ENCODE data around the gene HERC2. TPM values are rescaled to one million over a fixed set of nuclear protein-coding genes. Genes with fewer than 3 reads are reported as not detected.
A peak's percentile ranks its signal among the peaks of the same experiment; 100 is the strongest.

HERC2 gene
- total and polyA plus RNA-seq, 2 donors (not counting 3 experiments of a cell fraction or from before 2014, with no cell fraction given) = 46.1 to 83.9 TPM

DNA sequence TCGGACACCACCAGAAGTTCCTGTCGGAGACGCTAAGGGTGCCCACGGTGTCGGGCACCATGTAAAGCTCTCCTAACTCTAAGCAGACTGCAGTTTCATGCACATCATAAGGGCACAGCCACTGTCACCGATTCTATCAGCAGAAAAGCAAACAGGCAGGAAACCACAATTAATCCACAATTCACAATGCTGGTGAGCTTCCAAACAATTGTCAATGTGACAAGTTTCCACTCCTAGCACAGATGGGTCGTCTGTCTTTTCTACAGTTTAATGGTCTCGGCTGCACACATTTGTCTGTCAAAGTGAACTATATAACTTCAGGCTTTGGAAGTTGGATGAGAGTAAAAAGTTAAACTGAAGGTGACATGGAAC is 214.1 kb downstream of the HERC2 start:
- peak; percentile 63 for FAIRE-seq
- peak; percentile 10 for DNase-seq (ENCODE audit: low read depth, low spot score)
- ChIA-PET POLR2A (no interaction called here), CTCF (interaction anchor here (1.2 to 4.8 kb wide), 2 partner anchors 12 to 18 kb away, joined by 5 to 35 read pairs; no protein-coding TSS in a partner anchor)
- Histone ChIP-seq H2AFZ (ENCODE audit: low read depth, low read length) (no peak overlapping the region), H3K27ac (ENCODE audit: insufficient read depth, low read depth, low read length) (no peak overlapping the region), H3K27me3 (ENCODE audit: control insufficient read depth in 2 of 2, insufficient read depth in 2 of 2, low read length in 2 of 2) (no peaks in the 10 kb centered on the region), H4K20me1 (replicated peaks; ENCODE audit: control insufficient read depth, extremely low read depth, insufficient read depth, low read length) (no peaks in the 10 kb centered on the region), H3K9ac (replicated peaks; ENCODE audit: extremely low read depth, insufficient read depth, low read length) (no peak overlapping the region), H3K9me1 (replicated peaks; ENCODE audit: control insufficient read depth, extremely low read depth, insufficient read depth, low read length) (no peaks in the 10 kb centered on the region), H3K4me2 (ENCODE audit: insufficient read depth, low read length) (no peak overlapping the region), H3K36me3 (ENCODE audit: control insufficient read depth in 2 of 2, extremely low read depth in 1 of 2, insufficient read depth in 2 of 2, low read length in 2 of 2) (peaks cover 6 to 13% of the 10 kb centered on the region in 2 experiments), H3K79me2 (ENCODE audit: control insufficient read depth, insufficient read depth, low read length) (no peaks in the 10 kb centered on the region), H3K4me3 (replicated peaks in 1 of 3; ENCODE audit: insufficient read depth in 1 of 3, low read depth in 1 of 3, low read length in 3 of 3) (no peak overlapping the region), H3K4me1 (ENCODE audit: control insufficient read depth, extremely low read depth, insufficient read depth, low read length) (peaks cover 10% of the 10 kb centered on the region), H3K9me3 (replicated peaks; ENCODE audit: control insufficient read depth, insufficient read depth, low read length) (no peaks in the 10 kb centered on the region)
- TF ChIP-seq GATA2 (IDR thresholded peaks at IDR 0.05; ENCODE audit: insufficient read depth, insufficient read length, low read depth, low read length) (no peak), MYC (IDR thresholded peaks at IDR 0.05; ENCODE audit: low read depth, low read length) (no peak), EZH2 (IDR thresholded peaks at IDR 0.05; ENCODE audit: borderline replicate concordance, low read depth, low read length, severe bottlenecking) (no peak), POLR2A (IDR thresholded peaks at IDR 0.05; ENCODE audit: low read depth, low read length) (no peak), JUN (IDR thresholded peaks at IDR 0.05; ENCODE audit: borderline replicate concordance, insufficient read depth, insufficient read length, low read depth) (no peak), CTCF (IDR thresholded peaks at IDR 0.05; ENCODE audit: extremely low read depth in 1 of 2, insufficient read depth in 1 of 2, low read depth in 1 of 2, low read length in 2 of 2) (no peak), FOS (IDR thresholded peaks at IDR 0.05; ENCODE audit: borderline replicate concordance, insufficient read depth, low read length) (no peak), POLR2AphosphoS5 (IDR thresholded peaks at IDR 0.05; ENCODE audit: insufficient read depth, low read depth, low read length) (no peak)
- TF ChIP-seq, protein P1, sequence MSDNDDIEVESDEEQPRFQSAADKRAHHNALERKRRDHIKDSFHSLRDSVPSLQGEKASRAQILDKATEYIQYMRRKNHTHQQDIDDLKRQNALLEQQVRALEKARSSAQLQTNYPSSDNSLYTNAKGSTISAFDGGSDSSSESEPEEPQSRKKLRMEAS (IDR thresholded peaks at IDR 0.05; ENCODE audit: insufficient read depth, insufficient read length) = no peak
- no TSS peak for BruUV-seq (replicated peaks)
- intact Hi-C loops (cut with micrococcal nuclease) (no loop called here), dilution Hi-C loops (cut with MboI; ENCODE audit: extremely low pct_ligation_motif_present, low sequenced_read_pairs) (no loop called here)
